Testis (tissue), 3 donors: ENCODE results near the gene MAGI2. TPM values are rescaled to one million over a fixed set of nuclear protein-coding genes. Genes with fewer than 3 reads are reported as not detected.

ENCODE experiments used
- DNase-seq: peaks from one replicate; pipeline ENCODE4 v3.0.0-alpha.2; 2019
- H3K27ac ChIP-seq, 2 donors: fragments of 200-600 bp; sonication (generic); one replicate each; pipeline ENCODE4 v1.5.1; 2019
- H3K27me3 ChIP-seq: fragments of 200-600 bp; sonication (generic); one replicate; pipeline ENCODE4 v1.5.1; 2019
- H3K36me3 ChIP-seq: fragments of 200-600 bp; sonication (generic); one replicate; pipeline ENCODE4 v1.5.1; 2017; ENCODE audit warnings: low read depth; ENCODE audit errors: missing control alignments
- H3K4me1 ChIP-seq: fragments of 200-600 bp; sonication (generic); one replicate; pipeline ENCODE4 v1.5.1; 2019
- H3K4me3 ChIP-seq, 2 donors: fragments of 200-600 bp; sonication (generic); one replicate each; pipeline ENCODE4 v1.5.1; 2017 to 2019
- H3K9me3 ChIP-seq: fragments of 200-600 bp; sonication (generic); one replicate; pipeline ENCODE4 v1.5.1; 2017
- CTCF ChIP-seq, 3 experiments: fragments of 450-650 bp in 2 of 3; fragments of 200-600 bp in 1 of 3; sonication (generic) in 1 of 3; IDR thresholded peaks; one replicate each; pipeline ENCODE4 v1.5.1; 2016 to 2019; ENCODE audit warnings: antibody characterized with exemption in 3 of 3, mild to moderate bottlenecking in 2 of 3, moderate library complexity in 1 of 3
- POLR2A ChIP-seq: fragments of 450-650 bp; IDR thresholded peaks from one replicate; pipeline ENCODE4 v1.6.1; 2017; ENCODE audit warnings: antibody characterized with exemption, mild to moderate bottlenecking, moderate library complexity
- WGBS, 2 donors: methylation state at CpG; one replicate each; pipeline ENCODE4 v1.1.5; 2018; 5-methylcytosine and 5-hydroxymethylcytosine counted together
- intact Hi-C: fragments of 100-400 bp; cut with DNase I; formaldehyde crosslinking; loops from one replicate; pipeline ENCODE4 v1.15.1; 2023; ENCODE audit warnings: low total_unique reads
- polyA plus RNA-seq: library from polyadenylated mRNA; stranded (reverse); fragments of 350-450 nt; fragmentation: Illumina TruSeq; extraction: RNeasy Lipid Tissue Mini Kit (QIAGEN cat#74804); gene quantifications from one replicate; pipeline ENCODE4 v1.2.3, GENCODE V29; 2014; ENCODE audit warnings: low read depth, low replicate concordance; ENCODE audit not compliant: insufficient read depth
- total RNA-seq, 2 donors: library from RNA; depleted of rRNA; stranded (reverse); fragments of >200 nt; gene quantifications; one replicate each; pipeline ENCODE4 v1.2.3, GENCODE V29; 2016

Gene MAGI2
- total and polyA plus RNA-seq, 3 donors from 2014 or later = 11.2 to 13.1 (median 12.4) TPM

GRCh38 chr7:78066599-78066998 lies 1386.9 kb downstream of the MAGI2 start:
- intact Hi-C loops = no loop called here
- H3K27ac ChIP-seq = no peak overlapping the region
- H3K9me3 ChIP-seq = no peaks in the 10 kb centered on the region
- H3K36me3 ChIP-seq = no peaks in the 10 kb centered on the region
- no peaks in the 10 kb centered on the region for H3K4me1 ChIP-seq
- H3K4me3 ChIP-seq = no peak overlapping the region
- H3K27me3 ChIP-seq = no peaks in the 10 kb centered on the region
- TF ChIP-seq POLR2A (no peak), CTCF (IDR thresholded peaks at IDR 0.05) (no peak)
- 74 to 87% methylated on average over 4 of the region's 4 CpGs for WGBS, 2 donors
- no peak for DNase-seq

- intact Hi-C loops = no loop called here
- Histone ChIP-seq H3K4me3 (no peak overlapping the region), H3K36me3 (no peaks in the 10 kb centered on the region), H3K27me3 (no peaks in the 10 kb centered on the region), H3K9me3 (no peaks in the 10 kb centered on the region), H3K4me1 (no peaks in the 10 kb centered on the region), H3K27ac (no peak overlapping the region)
- TF ChIP-seq CTCF (IDR thresholded peaks at IDR 0.05) = no peak
- no peak for TF ChIP-seq POLR2A
- DNase-seq = no peak
These were observed 1389.7 kb downstream of the MAGI2 start for GRCh38 chr7:78063758-78064157.

GRCh38 chr7:78062214-78062613 lies 1391.3 kb downstream of the MAGI2 start:
- intact Hi-C loops = no loop called here
- no peak for TF ChIP-seq CTCF (IDR thresholded peaks at IDR 0.05)
- TF ChIP-seq POLR2A = no peak
- H3K36me3 ChIP-seq = no peaks in the 10 kb centered on the region
- no peak overlapping the region for H3K4me3 ChIP-seq
- WGBS, 2 donors = 88 to 91% methylated on average over 3 of the region's 3 CpGs
- no peaks in the 10 kb centered on the region for H3K27me3 ChIP-seq
- H3K9me3 ChIP-seq = no peaks in the 10 kb centered on the region
- DNase-seq = no peak
- no peaks in the 10 kb centered on the region for H3K4me1 ChIP-seq
- no peak overlapping the region for H3K27ac ChIP-seq

GRCh38 chr7:78057571-78057970 lies 1395.9 kb downstream of the MAGI2 start:
- Histone ChIP-seq H3K4me3 (no peak overlapping the region), H3K9me3 (no peaks in the 10 kb centered on the region), H3K4me1 (no peaks in the 10 kb centered on the region), H3K36me3 (no peaks in the 10 kb centered on the region), H3K27ac (no peak overlapping the region), H3K27me3 (no peaks in the 10 kb centered on the region)
- intact Hi-C loops = no loop called here
- TF ChIP-seq POLR2A (no peak), CTCF (IDR thresholded peaks at IDR 0.05) (no peak)
- no peak for DNase-seq

GRCh38 chr7:78055599-78055998 lies 1397.9 kb downstream of the MAGI2 start:
- WGBS, 2 donors = 57 to 86% methylated on average over 1 of the region's 1 CpG
- H3K27me3 ChIP-seq = no peaks in the 10 kb centered on the region
- H3K36me3 ChIP-seq = no peaks in the 10 kb centered on the region
- H3K9me3 ChIP-seq = no peaks in the 10 kb centered on the region
- DNase-seq = no peak
- no peak overlapping the region for H3K27ac ChIP-seq
- H3K4me3 ChIP-seq = no peak overlapping the region
- H3K4me1 ChIP-seq = no peaks in the 10 kb centered on the region
- intact Hi-C loops = no loop called here
- TF ChIP-seq CTCF (IDR thresholded peaks at IDR 0.05) = no peak
- no peak for TF ChIP-seq POLR2A
